GM12873 (cell line): ENCODE results near the gene MYO1G.

Experiments
- CTCF ChIP-seq: IDR thresholded peaks from 2 replicates; pipeline ENCODE4 v1.5.1; 2012; ENCODE audit warnings: low read depth, mild to moderate bottlenecking, moderate library complexity, low read length, control low read depth; ENCODE audit not compliant: insufficient read depth; ENCODE audit errors: missing control alignments

Gene MYO1G

GRCh38 chr7:44918029-44918428, 60.8 kb downstream of the MYO1G start:
- no peak for TF ChIP-seq CTCF

- TF ChIP-seq CTCF = no peak
Observed at GRCh38 chr7:44917465-44917864, 61.4 kb downstream of the MYO1G start.

GRCh38 chr7:44914992-44915607, 63.7 kb downstream of the MYO1G start:
- TF ChIP-seq CTCF = no peak

GRCh38 chr7:44912775-44913347, 66.0 kb downstream of the MYO1G start:
- TF ChIP-seq CTCF = no peak
